Activated naive CD4-positive, alpha-beta T cell treated with anti-CD3 and anti-CD28 coated beads for 36 hours (primary cell): Measurements from ENCODE around the gene RAP2B. TPM values are rescaled to one million over a fixed set of nuclear protein-coding genes. Genes with fewer than 3 reads are reported as not detected.
A peak's percentile ranks its signal among the peaks of the same experiment; 100 is the strongest.
"Not testable (repeated sequence)": the region's sequence is repeated elsewhere in the genome, so short reads cannot be mapped to it uniquely, and the experiment has no call there.

Experiments
- CTCF ChIA-PET: fragments of 350-600 bp; sonication (Branson Sonifier 250); formaldehyde crosslinking; loops from one replicate; lab custom pipeline; 2021; ENCODE audit warnings: antibody characterized with exemption; lab: Charles Lee
- DNase-seq: peaks from one replicate; pipeline ENCODE4 v3.0.0-alpha.2; 2020
- H3K27ac Mint-ChIP-seq: one replicate; pipeline ENCODE4 v1.8.0; 2021; ENCODE audit warnings: mild to moderate bottlenecking, mixed read lengths
- H3K27me3 Mint-ChIP-seq: one replicate; pipeline ENCODE4 v1.8.0; 2021; ENCODE audit warnings: low read depth, mixed read lengths
- H3K36me3 Mint-ChIP-seq: one replicate; pipeline ENCODE4 v1.8.0; 2021; ENCODE audit warnings: low read depth, mixed read lengths
- H3K4me1 Mint-ChIP-seq: one replicate; pipeline ENCODE4 v1.8.0; 2021; ENCODE audit warnings: low read depth, mixed read lengths
- H3K4me3 Mint-ChIP-seq: one replicate; pipeline ENCODE4 v1.8.0; 2021; ENCODE audit warnings: mild to moderate bottlenecking, moderate library complexity, mixed read lengths
- H3K9me3 Mint-ChIP-seq: one replicate; pipeline ENCODE4 v1.8.0; 2021; ENCODE audit warnings: mixed read lengths
- intact Hi-C: fragments of 100-400 bp; cut with micrococcal nuclease; formaldehyde crosslinking; loops from one replicate; pipeline ENCODE4 v1.15.1; 2023
- total RNA-seq, 2 experiments: library from RNA; stranded (reverse); gene quantifications; one replicate each; pipeline ENCODE4 v1.2.3, GENCODE V29; 2021

Gene RAP2B
- total RNA-seq: 1 to 10 TPM; 8.6 to 8.7 TPM

DNA sequence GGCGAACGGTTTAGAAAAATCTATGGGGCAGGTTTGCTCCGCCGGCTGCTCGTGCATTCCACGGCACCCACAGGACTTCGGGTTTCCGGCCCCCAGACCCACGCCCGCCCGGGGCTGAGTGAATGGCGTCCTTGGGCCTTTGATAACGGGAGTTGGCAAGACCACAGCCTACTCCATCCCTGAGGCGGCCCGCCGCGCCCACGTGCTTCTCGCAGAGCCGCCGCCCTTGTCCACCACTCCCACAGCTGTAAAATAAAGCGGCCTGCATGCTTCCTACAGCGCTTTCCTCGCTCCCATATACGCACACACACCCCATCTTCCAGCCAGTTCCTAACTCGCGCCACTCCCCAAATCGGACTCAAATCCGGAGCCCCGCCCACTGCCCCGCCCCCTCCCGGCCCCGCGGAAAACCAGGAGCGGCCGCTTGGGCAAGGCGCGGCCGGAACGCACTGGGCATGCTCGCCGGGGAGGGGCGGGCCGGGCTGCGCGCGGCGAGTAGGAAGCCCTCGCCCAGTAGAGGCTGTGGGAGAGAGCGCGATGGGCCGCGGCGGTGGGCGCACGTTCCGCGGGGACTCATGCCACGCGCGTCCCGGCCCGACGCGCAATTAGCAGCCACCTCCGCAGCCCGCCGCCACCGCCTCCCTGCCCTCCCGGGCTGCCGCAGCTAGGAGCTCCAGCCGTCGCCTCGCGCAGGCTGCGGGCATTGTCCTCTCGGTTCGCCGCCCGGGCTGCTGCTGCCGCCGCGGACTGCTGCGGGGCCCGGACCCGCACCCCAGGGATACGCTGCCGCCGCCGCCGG lies at the start of gene RAP2B:
Gene RAP2B (plus strand): TSS at position 513 of the 799 bp plus-strand sequence. CDS start 468 bp downstream, outside the sequence.
- DNase-seq: peak; percentile 99
- Mint-ChIP-seq H3K9me3 (no peaks in the 10 kb centered on the region), H3K27ac (peak within 1 kb of the TSS; percentile 96), H3K4me3 (peak within 1 kb of the TSS; percentile 98), H3K36me3 (peaks cover 9% of the 10 kb centered on the region), H3K27me3 (no peaks in the 10 kb centered on the region), H3K4me1 (peaks cover 34% of the 10 kb centered on the region)
- intact Hi-C loops: loop anchor here (1.0 to 5.0 kb wide), 15 partner anchors 24 to 1960 kb away; partner anchors contain the start of genes ARHGEF26, DHX36, GPR171 and MBNL1
- CTCF ChIA-PET: interaction anchor here (1.0 to 1.2 kb wide), 3 partner anchors 22 to 463 kb away, joined by 3 to 6 read pairs (median 3); no protein-coding TSS in a partner anchor

DNA sequence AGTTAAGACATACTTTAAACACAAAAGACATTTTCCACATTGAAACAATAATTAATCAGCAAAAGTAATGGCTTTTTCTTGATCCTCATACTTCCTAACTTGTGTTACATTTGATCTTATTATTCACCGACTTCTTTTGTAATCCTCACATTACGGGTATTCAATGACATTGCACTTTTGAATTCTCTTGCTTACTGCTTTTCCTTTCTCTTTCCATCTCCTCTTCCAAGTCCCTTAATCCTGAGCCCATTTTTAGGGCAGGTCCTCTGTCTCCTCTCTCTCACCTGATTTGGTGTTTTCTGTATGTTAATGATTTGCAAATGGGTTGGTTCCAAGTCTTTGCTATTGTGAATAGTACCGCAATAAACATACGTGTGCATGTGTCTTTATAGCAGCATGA lies 48.5 kb upstream of the RAP2B start:
- no peaks in the 10 kb centered on the region for H3K4me1 Mint-ChIP-seq
- no peak overlapping the region for H3K27ac Mint-ChIP-seq
- intact Hi-C loops: no loop called here
- no peaks in the 10 kb centered on the region for H3K9me3 Mint-ChIP-seq
- no peaks in the 10 kb centered on the region for H3K27me3 Mint-ChIP-seq
- CTCF ChIA-PET: no interaction called here
- no peak for DNase-seq
- H3K36me3 Mint-ChIP-seq: no peaks in the 10 kb centered on the region
- H3K4me3 Mint-ChIP-seq: no peak overlapping the region

DNA sequence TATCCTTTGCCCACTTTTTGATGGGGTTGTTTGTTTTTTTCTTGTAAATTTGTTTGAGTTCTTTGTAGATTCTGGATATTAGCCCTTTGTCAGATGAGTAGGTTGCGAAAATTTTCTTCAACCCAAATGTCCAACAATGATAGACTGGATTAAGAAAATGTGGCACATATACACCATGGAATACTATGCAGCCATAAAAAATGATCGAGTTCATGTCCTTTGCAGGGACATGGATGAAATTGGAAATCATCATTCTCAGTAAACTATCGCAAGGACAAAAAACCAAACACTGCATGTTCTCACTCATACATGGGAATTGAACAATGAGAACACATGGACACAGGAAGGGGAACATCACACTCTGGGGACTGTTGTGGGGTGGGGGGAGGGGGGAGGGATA lies 47.8 kb upstream of the RAP2B start:
- H3K4me3 Mint-ChIP-seq, intact Hi-C loops, DNase-seq, H3K27me3 Mint-ChIP-seq, H3K36me3 Mint-ChIP-seq, H3K4me1 Mint-ChIP-seq, CTCF ChIA-PET, H3K27ac Mint-ChIP-seq, H3K9me3 Mint-ChIP-seq: not testable (repeated sequence)

DNA sequence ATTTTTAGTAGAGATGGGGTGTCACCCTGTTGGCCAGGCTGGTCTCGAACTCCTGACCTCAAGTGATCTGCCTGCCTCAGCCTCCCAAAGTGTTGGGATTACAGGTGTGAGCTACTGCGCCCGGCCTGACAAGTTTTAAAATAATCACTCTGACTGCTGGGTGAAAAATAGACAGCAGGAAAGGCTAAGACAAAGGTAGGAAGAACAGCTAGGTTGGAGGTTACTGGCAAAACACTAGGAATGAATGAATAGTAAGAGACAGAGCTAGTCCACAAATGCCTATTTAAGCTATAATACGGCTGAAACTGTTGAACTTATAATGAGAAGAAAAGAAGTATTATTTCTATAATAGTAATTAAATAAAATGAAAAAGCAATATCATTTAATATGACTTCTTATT lies 46.7 kb upstream of the RAP2B start:
- H3K36me3 Mint-ChIP-seq: no peaks in the 10 kb centered on the region
- no peak for DNase-seq
- intact Hi-C loops: no loop called here
- CTCF ChIA-PET: interaction anchor here (0.7 kb wide), 1 partner anchor 108 kb away, joined by 3 read pairs; no protein-coding TSS in a partner anchor
- H3K4me3 Mint-ChIP-seq: no peak overlapping the region
- H3K9me3 Mint-ChIP-seq: no peaks in the 10 kb centered on the region
- H3K27ac Mint-ChIP-seq: no peak overlapping the region
- H3K4me1 Mint-ChIP-seq: no peaks in the 10 kb centered on the region
- no peaks in the 10 kb centered on the region for H3K27me3 Mint-ChIP-seq

DNA sequence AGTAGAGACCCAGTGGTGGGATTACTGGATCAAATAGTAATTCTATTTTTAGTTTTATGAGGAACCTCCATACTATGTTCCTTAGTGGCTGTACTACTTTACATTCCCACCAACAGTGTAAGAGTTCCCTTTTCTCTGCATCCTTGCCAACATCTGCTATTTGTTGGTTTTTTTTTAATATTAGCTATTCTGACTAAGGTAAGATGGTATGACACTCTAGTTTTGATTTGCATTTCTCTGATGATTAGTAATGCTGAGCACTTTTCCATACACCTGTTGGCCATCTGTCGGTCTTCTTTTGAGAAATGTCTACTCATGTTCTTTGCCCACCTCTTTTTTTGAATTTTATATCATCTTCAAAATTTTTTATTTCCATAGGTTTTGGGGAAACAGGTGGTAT lies 34.2 kb upstream of the RAP2B start:
- no peaks in the 10 kb centered on the region for H3K9me3 Mint-ChIP-seq
- no peaks in the 10 kb centered on the region for H3K27me3 Mint-ChIP-seq
- intact Hi-C loops: no loop called here

DNA sequence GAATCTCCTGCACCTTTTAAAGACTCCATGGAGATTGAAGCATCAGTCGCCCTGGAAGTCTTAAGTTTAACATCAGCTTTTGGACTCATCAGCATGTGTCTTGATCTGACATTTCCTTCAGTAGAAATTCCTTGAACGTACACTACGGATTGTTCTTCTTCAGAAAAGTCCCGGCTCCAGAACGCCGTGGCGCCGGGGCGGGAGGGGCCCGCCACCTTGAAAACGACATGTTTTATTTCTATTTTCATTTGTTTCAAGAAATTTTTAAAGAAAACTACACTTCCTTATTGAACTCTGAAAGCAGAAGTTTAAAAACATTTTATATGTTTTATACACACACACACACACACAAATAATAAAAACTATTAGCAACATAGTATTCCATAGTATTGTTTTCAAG lies 32.6 kb upstream of the RAP2B start:
- H3K27me3 Mint-ChIP-seq: no peaks in the 10 kb centered on the region
- CTCF ChIA-PET: no interaction called here
- no peaks in the 10 kb centered on the region for H3K36me3 Mint-ChIP-seq
- intact Hi-C loops: no loop called here
- H3K27ac Mint-ChIP-seq: no peak overlapping the region
- H3K4me3 Mint-ChIP-seq: no peak overlapping the region
- no peak for DNase-seq
- no peaks in the 10 kb centered on the region for H3K9me3 Mint-ChIP-seq
- peaks cover 7% of the 10 kb centered on the region for H3K4me1 Mint-ChIP-seq

More for the DNA sequence above, 34.2 kb upstream of the RAP2B start:
- CTCF ChIA-PET: no interaction called here
- H3K27ac Mint-ChIP-seq: no peak overlapping the region
- H3K36me3 Mint-ChIP-seq: no peaks in the 10 kb centered on the region
- DNase-seq: no peak
- no peak overlapping the region for H3K4me3 Mint-ChIP-seq
- H3K4me1 Mint-ChIP-seq: peaks cover 7% of the 10 kb centered on the region

DNA sequence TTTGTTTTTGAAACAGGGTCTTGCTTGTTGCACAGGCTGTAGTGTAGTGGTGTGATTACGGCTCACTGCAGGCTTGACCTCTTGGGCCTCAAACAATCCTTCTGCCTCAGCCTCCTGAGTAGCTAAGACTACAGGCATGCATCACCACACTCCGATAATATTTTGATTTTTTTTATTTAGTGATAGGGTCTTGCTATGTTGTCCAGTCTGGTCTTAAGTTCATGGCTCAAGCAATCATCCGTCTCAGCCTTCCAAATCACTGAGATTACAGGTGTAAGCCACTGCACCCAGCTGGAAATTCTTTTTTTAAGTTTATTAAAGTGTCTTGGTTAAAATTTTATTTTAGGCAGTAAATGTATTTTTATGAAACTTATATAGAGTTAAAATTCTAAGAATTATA lies 32.2 kb upstream of the RAP2B start:
- intact Hi-C loops: loop anchor here (1.0 kb wide), 1 partner anchor 8 kb away; no protein-coding TSS in a partner anchor

DNA sequence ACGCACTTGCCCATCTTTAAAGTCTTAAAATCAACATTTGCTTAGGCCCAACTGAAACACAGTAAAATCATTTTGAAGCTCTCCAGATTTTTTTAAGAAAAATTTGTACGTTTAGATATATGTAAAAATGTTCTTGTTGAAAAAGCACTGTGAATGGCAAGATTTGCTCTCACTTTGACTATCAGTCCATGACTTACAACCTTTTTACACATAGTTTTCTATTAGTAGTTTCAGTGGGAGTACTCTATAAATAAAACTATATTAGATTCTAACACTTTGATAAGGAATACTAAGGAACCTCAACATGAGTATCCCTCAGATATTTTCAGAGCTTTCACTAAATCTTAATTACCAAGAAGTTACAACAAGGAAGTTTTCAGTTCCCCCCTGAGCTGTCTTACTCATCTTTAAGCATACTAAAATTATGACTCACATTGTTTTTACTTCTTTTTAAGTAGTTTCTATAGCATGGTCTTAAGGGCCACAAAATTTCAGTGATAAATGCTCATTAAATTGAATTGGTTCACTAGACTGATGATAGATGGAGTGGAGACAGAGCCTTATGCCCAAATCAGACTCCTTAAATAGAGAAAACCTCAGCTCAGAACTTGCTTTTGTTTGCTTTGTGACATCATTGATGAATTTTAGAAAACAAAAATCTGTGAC lies 31.6 kb upstream of the RAP2B start:
- Mint-ChIP-seq H3K27me3 (peaks cover 3% of the 10 kb centered on the region), H3K27ac (no peak overlapping the region), H3K4me3 (no peak overlapping the region), H3K9me3 (no peaks in the 10 kb centered on the region), H3K36me3 (no peaks in the 10 kb centered on the region), H3K4me1 (peaks cover 7% of the 10 kb centered on the region)
- no peak for DNase-seq
- intact Hi-C loops: loop anchor here (1.0 kb wide), 1 partner anchor 8 kb away; no protein-coding TSS in a partner anchor
- CTCF ChIA-PET: no interaction called here

More for the DNA sequence above, 32.2 kb upstream of the RAP2B start:
- Mint-ChIP-seq H3K4me1 (peaks cover 7% of the 10 kb centered on the region), H3K27ac (no peak overlapping the region), H3K36me3 (no peaks in the 10 kb centered on the region), H3K9me3 (no peaks in the 10 kb centered on the region), H3K4me3 (no peak overlapping the region), H3K27me3 (peaks cover 1% of the 10 kb centered on the region)
- CTCF ChIA-PET: no interaction called here
- DNase-seq: no peak

DNA sequence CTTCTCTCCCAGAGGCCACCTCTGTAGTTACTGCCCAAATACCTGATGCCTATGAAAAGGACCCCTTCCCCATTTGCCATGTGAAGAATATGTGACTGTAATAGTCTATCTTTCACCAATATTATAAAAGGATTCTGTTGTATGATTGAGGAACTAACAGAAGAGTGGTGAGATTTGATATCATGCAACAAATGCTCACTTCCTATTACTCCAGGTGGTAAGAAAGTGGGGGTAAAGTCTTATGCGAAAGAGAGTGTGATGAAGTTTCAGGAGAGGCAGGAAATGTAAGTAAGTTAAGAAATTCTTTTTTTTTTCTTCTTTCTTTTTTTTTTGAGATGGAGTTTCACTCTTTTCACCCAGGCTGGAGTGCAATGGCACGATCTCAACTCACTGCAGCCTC lies 24.4 kb upstream of the RAP2B start:
- CTCF ChIA-PET: no interaction called here
- Mint-ChIP-seq H3K27ac (no peak overlapping the region), H3K27me3 (peaks cover 3% of the 10 kb centered on the region), H3K4me1 (peaks cover 24% of the 10 kb centered on the region), H3K9me3 (no peaks in the 10 kb centered on the region), H3K4me3 (no peak overlapping the region), H3K36me3 (no peaks in the 10 kb centered on the region)
- intact Hi-C loops: loop anchor here (1.0 to 5.0 kb wide), 6 partner anchors 7 to 985 kb away; partner anchors contain the start of gene ARHGEF26
- DNase-seq: no peak

DNA sequence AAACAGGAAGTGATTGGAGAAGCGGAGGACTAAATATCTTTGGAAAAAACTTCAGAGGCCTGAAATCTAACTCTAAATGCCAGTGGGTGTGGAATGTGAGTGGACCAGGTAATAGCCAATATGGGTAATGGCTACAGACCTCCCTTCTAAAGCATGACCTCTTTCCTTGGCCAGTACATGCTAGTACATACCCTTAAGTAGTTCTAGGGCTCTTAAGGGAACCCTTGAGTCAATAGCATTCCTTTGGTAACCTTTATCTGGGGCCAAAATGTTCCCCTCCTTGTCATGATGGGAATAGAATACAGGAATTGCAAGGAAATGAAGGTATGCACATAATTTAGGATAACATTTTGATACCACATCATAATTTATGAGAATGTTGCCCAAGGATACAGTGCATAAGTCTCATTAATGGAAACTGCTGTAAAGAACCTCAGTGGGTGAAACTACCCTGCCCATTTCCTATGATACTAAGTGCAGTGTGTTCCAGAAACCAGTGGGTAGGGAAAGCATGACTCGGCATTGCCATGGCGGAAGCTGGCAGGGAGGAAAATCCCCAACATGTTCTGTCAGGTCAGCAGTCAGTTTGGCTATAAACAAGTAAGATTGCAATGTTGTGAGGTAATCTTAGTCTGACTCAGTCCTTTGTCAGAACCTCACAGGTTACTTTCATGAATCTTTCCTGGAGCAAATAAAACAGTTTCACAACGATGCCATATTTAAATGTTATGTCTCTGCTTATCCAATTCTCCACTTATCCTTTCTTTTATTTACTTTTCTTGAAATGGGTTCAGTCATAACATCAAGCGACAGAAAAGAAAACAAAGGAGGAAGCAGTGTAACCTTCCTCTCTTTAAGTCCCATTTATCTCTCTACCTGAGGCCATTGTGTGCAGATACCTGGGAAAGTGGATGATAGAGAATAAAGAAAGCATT lies 23.5 kb upstream of the RAP2B start:
- H3K4me3 Mint-ChIP-seq: no peak overlapping the region
- no peaks in the 10 kb centered on the region for H3K36me3 Mint-ChIP-seq
- peak; percentile 88 for DNase-seq
- intact Hi-C loops: loop anchor here (1.0 to 5.0 kb wide), 6 partner anchors 8 to 984 kb away; partner anchors contain the start of gene ARHGEF26
- H3K9me3 Mint-ChIP-seq: no peaks in the 10 kb centered on the region
- CTCF ChIA-PET: no interaction called here
- H3K27me3 Mint-ChIP-seq: peaks cover 3% of the 10 kb centered on the region
- H3K4me1 Mint-ChIP-seq: peaks cover 24% of the 10 kb centered on the region
- H3K27ac Mint-ChIP-seq: peak overlapping the region; percentile 71

DNA sequence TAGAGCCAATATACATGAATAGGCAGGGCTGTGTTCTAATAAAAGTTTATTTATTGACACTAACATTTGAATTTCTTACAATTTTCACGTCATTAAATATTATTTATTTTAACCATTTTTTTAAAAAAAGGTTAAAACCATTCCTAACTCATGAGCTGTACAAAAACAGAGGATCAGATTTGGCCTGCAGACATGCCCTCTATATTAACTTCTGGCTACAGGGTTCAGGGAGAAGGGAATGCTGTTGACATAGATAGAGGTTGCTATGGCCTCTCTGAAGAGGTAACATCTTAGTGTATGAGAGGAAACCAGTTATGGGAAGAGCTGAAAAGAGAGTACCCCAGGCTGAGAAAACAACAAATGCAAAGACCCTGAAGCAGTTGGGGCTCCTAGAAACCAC lies 19.1 kb upstream of the RAP2B start:
- intact Hi-C loops: no loop called here
- peaks cover 27% of the 10 kb centered on the region for H3K4me1 Mint-ChIP-seq

DNA sequence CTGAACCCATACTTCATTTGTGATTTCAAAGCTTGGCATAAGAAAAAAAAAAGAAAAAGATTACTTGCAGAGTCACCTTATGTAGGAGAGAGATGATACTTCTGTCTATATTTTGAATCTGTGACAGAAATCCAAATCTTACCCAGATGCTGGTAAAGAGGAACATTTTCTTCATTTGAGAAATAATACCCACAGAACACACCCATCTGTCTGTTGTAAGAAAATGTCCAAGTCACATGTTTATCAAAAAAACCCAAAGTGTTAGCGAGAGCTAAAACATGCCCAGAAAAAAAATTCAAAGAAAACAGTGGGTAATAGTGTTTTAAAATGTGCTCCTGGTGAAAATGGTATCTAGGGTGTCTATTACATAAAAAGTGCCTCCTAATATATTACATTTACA lies 18.0 kb upstream of the RAP2B start:
- no peaks in the 10 kb centered on the region for H3K36me3 Mint-ChIP-seq
- H3K27ac Mint-ChIP-seq: no peak overlapping the region
- peaks cover 16% of the 10 kb centered on the region for H3K4me1 Mint-ChIP-seq
- no peak overlapping the region for H3K4me3 Mint-ChIP-seq
- DNase-seq: no peak
- intact Hi-C loops: no loop called here
- H3K9me3 Mint-ChIP-seq: peaks cover 5% of the 10 kb centered on the region
- no peaks in the 10 kb centered on the region for H3K27me3 Mint-ChIP-seq
- CTCF ChIA-PET: no interaction called here

More for the DNA sequence above, 19.1 kb upstream of the RAP2B start:
- H3K36me3 Mint-ChIP-seq: no peaks in the 10 kb centered on the region
- H3K27me3 Mint-ChIP-seq: no peaks in the 10 kb centered on the region
- H3K9me3 Mint-ChIP-seq: no peaks in the 10 kb centered on the region
- CTCF ChIA-PET: no interaction called here
- DNase-seq: no peak
- H3K27ac Mint-ChIP-seq: no peak overlapping the region
- no peak overlapping the region for H3K4me3 Mint-ChIP-seq
